Measurements from ENCODE around the gene TIMM50. TPM values are rescaled to one million over a fixed set of nuclear protein-coding genes. Genes with fewer than 3 reads are reported as not detected.

The TIMM50 gene
- total RNA-seq, 1 donor from 2014 or later: 68.9 TPM

GRCh38 chr19:39494661-39495060 lies 14.0 kb downstream of the TIMM50 start:
- POLR2A ChIA-PET: no interaction called here
- DNase-seq (no peak), ATAC-seq (ENCODE audit: low read depth) (no peak)
- H3K9me3 Mint-ChIP-seq: no peaks in the 10 kb centered on the region
- no peak for TF ChIP-seq CTCF (IDR thresholded peaks at IDR 0.05)
- H3K4me1 Mint-ChIP-seq: peaks cover 17% of the 10 kb centered on the region
- CTCF ChIA-PET: no interaction called here
- no peak overlapping the region for H3K27ac Mint-ChIP-seq
- H3K27me3 Mint-ChIP-seq: peaks cover 11% of the 10 kb centered on the region
- intact Hi-C loops (cut with micrococcal nuclease): no loop called here
- H3K4me3 Mint-ChIP-seq: no peak overlapping the region
- peaks cover 22% of the 10 kb centered on the region for H3K36me3 Mint-ChIP-seq (ENCODE audit: low read depth)

GRCh38 chr19:39496063-39496462 lies 15.4 kb downstream of the TIMM50 start:
- H3K9me3 Mint-ChIP-seq: no peaks in the 10 kb centered on the region
- TF ChIP-seq CTCF (IDR thresholded peaks at IDR 0.05): no peak
- H3K4me1 Mint-ChIP-seq: peaks cover 23% of the 10 kb centered on the region
- ATAC-seq (ENCODE audit: low read depth) (no peak), DNase-seq (no peak)
- intact Hi-C loops (cut with micrococcal nuclease): no loop called here
- peak overlapping the region; percentile 12 for H3K4me3 Mint-ChIP-seq
- H3K27ac Mint-ChIP-seq: no peak overlapping the region
- H3K27me3 Mint-ChIP-seq: peaks cover 20% of the 10 kb centered on the region
- CTCF ChIA-PET: interaction anchor here (1.0 kb wide), 1 partner anchor 9 kb away, joined by 3 read pairs; no protein-coding TSS in a partner anchor
- POLR2A ChIA-PET: no interaction called here
- H3K36me3 Mint-ChIP-seq (ENCODE audit: low read depth): peaks cover 13% of the 10 kb centered on the region

- DNase-seq (no peak), ATAC-seq (ENCODE audit: low read depth) (no peak)
- H3K27ac Mint-ChIP-seq: no peak overlapping the region
- H3K36me3 Mint-ChIP-seq (ENCODE audit: low read depth): peaks cover 2% of the 10 kb centered on the region
- ChIA-PET CTCF (interaction anchor here (0.7 to 1.2 kb wide), 5 partner anchors 22 to 108 kb away, joined by 3 to 4 read pairs (median 3); no protein-coding TSS in a partner anchor), POLR2A (interaction anchor here (0.8 to 1.4 kb wide), 5 partner anchors 52 to 106 kb away, joined by 3 to 6 read pairs (median 3); partner anchors contain the start of genes MED29, RPS16, SUPT5H and ZFP36)
- intact Hi-C loops (cut with micrococcal nuclease): no loop called here
- no peak for TF ChIP-seq CTCF (IDR thresholded peaks at IDR 0.05)
- H3K4me3 Mint-ChIP-seq: no peak overlapping the region
- peaks cover 22% of the 10 kb centered on the region for H3K27me3 Mint-ChIP-seq
- peaks cover 23% of the 10 kb centered on the region for H3K4me1 Mint-ChIP-seq
- H3K9me3 Mint-ChIP-seq: no peaks in the 10 kb centered on the region
These were observed 17.0 kb downstream of the TIMM50 start for GRCh38 chr19:39497701-39497995.

GRCh38 chr19:39497996-39498797 lies 17.6 kb downstream of the TIMM50 start:
- POLR2A ChIA-PET: interaction anchor here (0.7 to 1.4 kb wide), 10 partner anchors 16 to 107 kb away, joined by 3 to 7 read pairs (median 3); partner anchors contain the start of genes MED29, RPS16, SUPT5H and ZFP36
- intact Hi-C loops (cut with micrococcal nuclease): loop anchor here (2.0 kb wide), 2 partner anchors 17 to 53 kb away; partner anchors contain the start of genes SUPT5H and TIMM50
- Mint-ChIP-seq H3K9me3 (no peaks in the 10 kb centered on the region), H3K4me3 (peak overlapping the region; percentile 78), H3K27ac (no peak overlapping the region), H3K36me3 (ENCODE audit: low read depth) (no peaks in the 10 kb centered on the region), H3K27me3 (peaks cover 22% of the 10 kb centered on the region), H3K4me1 (peaks cover 25% of the 10 kb centered on the region)
- ATAC-seq (ENCODE audit: low read depth) (peak; percentile 42), DNase-seq (no peak)
- no peak for TF ChIP-seq CTCF (IDR thresholded peaks at IDR 0.05)
- CTCF ChIA-PET: interaction anchor here (0.7 to 1.2 kb wide), 6 partner anchors 22 to 108 kb away, joined by 3 to 4 read pairs (median 3); no protein-coding TSS in a partner anchor
